Endothelial cell of umbilical vein (primary cell): ENCODE results near the gene DDOST. TPM values are rescaled to one million over a fixed set of nuclear protein-coding genes. Genes with fewer than 3 reads are reported as not detected.

Source experiments
- BruUV-seq: library from RNA; stranded (reverse); fragments of 400-500 nt; replicated peaks from 2 replicates; lab custom pipeline; 2021; lab: Mats Ljungman, UMichigan
- CTCF ChIA-PET: fragments of 300-600, 350-600 bp; sonication (Branson Sonifier 250); formaldehyde crosslinking; loops from one replicate; lab custom pipeline; 2021; ENCODE audit warnings: antibody characterized with exemption, inconsistent platforms; lab: Charles Lee
- POLR2A ChIA-PET: fragments of 300-600, 350-600 bp; sonication (Branson Sonifier 250); formaldehyde crosslinking; loops from one replicate; lab custom pipeline; 2021; ENCODE audit warnings: antibody characterized with exemption, inconsistent platforms; lab: Charles Lee
- DNase-seq: peaks from one replicate; pipeline ENCODE4 v3.0.0-alpha.2; 2011; ENCODE audit warnings: low read depth, low spot score
- FAIRE-seq: peaks from 2 replicates; lab custom pipeline; 2011; peaks lifted over from hg19 to GRCh38; lab: Jason Lieb, UNC
- H2AFZ ChIP-seq: 2 replicates; pipeline ENCODE4 v1.6.0; 2012; ENCODE audit warnings: low read depth, low read length, control low read depth, inconsistent platforms
- H3K27ac ChIP-seq: 2 replicates; pipeline ENCODE4 v1.5.1; 2011; ENCODE audit warnings: low read depth, mild to moderate bottlenecking, control low read depth, low read length, moderate library complexity; ENCODE audit not compliant: insufficient read depth
- H3K27me3 ChIP-seq, 2 experiments: 2 replicates each; pipeline versions ENCODE4 v1.6.0 to v1.6.1; 2011; ENCODE audit warnings: low read length in 2 of 2, mixed read lengths in 1 of 2; ENCODE audit not compliant: control insufficient read depth in 2 of 2, insufficient read depth in 2 of 2
- H3K36me3 ChIP-seq, 2 experiments: 2 replicates in 1 of 2; 3 replicates in 1 of 2; pipeline ENCODE4 v1.5.1; 2011; ENCODE audit warnings: low read length in 2 of 2, mild to moderate bottlenecking in 1 of 2, moderate library complexity in 1 of 2; ENCODE audit not compliant: control insufficient read depth in 2 of 2, insufficient read depth in 2 of 2; ENCODE audit errors: extremely low read depth in 1 of 2
- H3K4me1 ChIP-seq: 3 replicates; pipeline ENCODE4 v1.5.1; 2011; ENCODE audit warnings: mild to moderate bottlenecking, low read length; ENCODE audit not compliant: control insufficient read depth, insufficient read depth; ENCODE audit errors: extremely low read depth
- H3K4me2 ChIP-seq: 2 replicates; pipeline ENCODE4 v1.6.1; 2011; ENCODE audit warnings: low read length, control low read depth, mixed read lengths; ENCODE audit not compliant: insufficient read depth
- H3K4me3 ChIP-seq, 3 experiments: fragments of 200-600 bp in 1 of 3; sonication (generic), shearing (Covaris generic) in 1 of 3; replicated peaks in 1 of 3; 2 replicates each; pipeline ENCODE4 v1.5.1; 2011 to 2016; ENCODE audit warnings: control low read depth in 3 of 3, low read length in 3 of 3, mild to moderate bottlenecking in 2 of 3, inconsistent platforms in 1 of 3, low read depth in 1 of 3, moderate library complexity in 1 of 3; ENCODE audit not compliant: insufficient read depth in 1 of 3
- H3K79me2 ChIP-seq: 2 replicates; pipeline ENCODE4 v1.6.0; 2012; ENCODE audit warnings: low read length, inconsistent platforms; ENCODE audit not compliant: control insufficient read depth, insufficient read depth
- H3K9ac ChIP-seq: replicated peaks from 2 replicates; pipeline ENCODE3; 2011; ENCODE audit warnings: low read length, control low read depth; ENCODE audit not compliant: insufficient read depth; ENCODE audit errors: extremely low read depth
- H3K9me1 ChIP-seq: replicated peaks from 3 replicates; pipeline ENCODE4 v1.6.0; 2011; ENCODE audit warnings: mild to moderate bottlenecking, low read length; ENCODE audit not compliant: control insufficient read depth, insufficient read depth; ENCODE audit errors: extremely low read depth
- H3K9me3 ChIP-seq: replicated peaks from 2 replicates; pipeline ENCODE4 v1.5.1; 2012; ENCODE audit warnings: low read length, inconsistent platforms; ENCODE audit not compliant: control insufficient read depth, insufficient read depth
- H4K20me1 ChIP-seq: replicated peaks from 2 replicates; pipeline ENCODE3; 2011; ENCODE audit warnings: mild to moderate bottlenecking, low read length; ENCODE audit not compliant: control insufficient read depth, insufficient read depth; ENCODE audit errors: extremely low read depth
- EZH2 ChIP-seq: IDR thresholded peaks from 2 replicates; pipeline ENCODE4 v1.6.1; 2012; ENCODE audit warnings: borderline replicate concordance, low read depth, mild to moderate bottlenecking, moderate library complexity, low read length, inconsistent platforms; ENCODE audit not compliant: severe bottlenecking
- FOS ChIP-seq: IDR thresholded peaks from 2 replicates; pipeline ENCODE4 v1.6.1; 2011; ENCODE audit warnings: mild to moderate bottlenecking, low read length, moderate library complexity, borderline replicate concordance; ENCODE audit not compliant: insufficient read depth
- GATA2 ChIP-seq: IDR thresholded peaks from 2 replicates; pipeline ENCODE4 v1.7.0; 2011; ENCODE audit warnings: low read depth, mild to moderate bottlenecking, moderate library complexity, mixed read lengths, low read length; ENCODE audit not compliant: insufficient read length, insufficient read depth
- JUN ChIP-seq: IDR thresholded peaks from 2 replicates; pipeline ENCODE4 v1.6.1; 2011; ENCODE audit warnings: borderline replicate concordance, low read depth; ENCODE audit not compliant: insufficient read length, insufficient read depth
- MYC ChIP-seq: IDR thresholded peaks from one replicate; pipeline ENCODE4 v1.6.1; 2011; ENCODE audit warnings: mild to moderate bottlenecking, low read depth, low read length
- POLR2A ChIP-seq: IDR thresholded peaks from 2 replicates; pipeline ENCODE4 v1.6.1; 2012; ENCODE audit warnings: low read depth, mild to moderate bottlenecking, control low read depth, low read length
- POLR2AphosphoS5 ChIP-seq: IDR thresholded peaks from 2 replicates; pipeline ENCODE4 v1.6.1; 2012; ENCODE audit warnings: low read depth, mild to moderate bottlenecking, control low read depth, low read length, moderate library complexity; ENCODE audit not compliant: insufficient read depth
- dilution Hi-C: fragments of 300-500 bp; cut with MboI; formaldehyde crosslinking; loops from one replicate; pipeline ENCODE4 v1.15.0; 2019; ENCODE audit warnings: low sequenced_read_pairs; ENCODE audit not compliant: extremely low pct_ligation_motif_present
- intact Hi-C: fragments of 100-400 bp; cut with micrococcal nuclease; formaldehyde crosslinking; loops from one replicate; pipeline ENCODE4 v1.10.0; 2022
- polyA plus RNA-seq, 4 experiments: library from polyadenylated mRNA; depleted of rRNA in 3 of 4; stranded (reverse) in 3 of 4; unstranded in 1 of 4; fragments of >200 nt; gene quantifications; 2 replicates each; pipeline versions ENCODE4 v1.2.1 to v1.2.3, GENCODE V29; 2011 to 2012; ENCODE audit warnings: missing spikeins in 1 of 4
- total RNA-seq: library from RNA; stranded (reverse); gene quantifications from 2 replicates; pipeline ENCODE4 v1.2.3, GENCODE V29; 2021
- TF ChIP-seq, protein P1 (sequence below), 2 donors: IDR thresholded peaks; 1 replicate in 1 of 2; 2 replicates in 1 of 2; pipeline ENCODE4 v1.5.1; 2011; ENCODE audit warnings: low read length in 2 of 2, mild to moderate bottlenecking in 2 of 2, moderate library complexity in 2 of 2, control low read depth in 1 of 2, inconsistent platforms in 1 of 2, low read depth in 1 of 2; ENCODE audit not compliant: insufficient read depth in 1 of 2; ENCODE audit errors: extremely low read depth in 1 of 2
- TF ChIP-seq, protein P2 (sequence below): IDR thresholded peaks from 2 replicates; pipeline ENCODE4 v1.6.1; 2011; ENCODE audit not compliant: insufficient read depth, insufficient read length

Gene DDOST
- total and polyA plus RNA-seq, 2 donors (not counting 3 experiments of a cell fraction or from before 2014, with no cell fraction given), result 319 to 533 TPM

DNA sequence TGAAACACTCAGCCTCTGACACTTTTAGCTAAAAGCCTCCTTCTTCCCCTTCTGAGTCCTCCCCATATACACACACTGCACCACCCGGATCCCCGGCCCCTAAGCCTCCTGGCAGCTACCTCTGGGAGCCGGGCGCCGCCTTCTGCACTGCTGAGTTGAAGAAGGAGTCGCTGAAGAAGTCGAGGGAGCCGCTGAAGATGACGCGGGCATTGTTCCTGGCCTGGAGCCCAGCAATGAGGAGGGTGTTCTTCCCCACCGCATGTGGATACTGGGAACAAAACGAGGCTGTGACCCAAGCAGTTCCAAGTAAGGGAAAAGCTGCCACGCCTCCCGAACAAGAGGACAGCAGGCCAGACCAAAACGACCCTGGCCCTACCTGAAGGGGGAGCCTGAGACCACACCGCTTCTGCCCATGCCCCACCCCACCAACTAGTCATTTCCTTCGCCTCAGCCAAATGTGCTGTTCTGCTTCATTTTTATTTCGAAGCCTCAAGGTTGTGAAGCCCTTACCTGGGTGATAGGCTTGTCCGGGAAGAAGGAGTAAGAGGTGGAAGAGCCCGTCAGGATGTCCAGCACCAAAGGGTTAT, 7.0 kb downstream of the DDOST start:
- H4K20me1 ChIP-seq, result no peaks in the 10 kb centered on the region
- POLR2A ChIA-PET, result no interaction called here
- TF ChIP-seq POLR2AphosphoS5 (no peak), GATA2 (no peak), JUN (no peak), POLR2A (no peak), MYC (no peak), EZH2 (no peak), FOS (no peak)
- TF ChIP-seq, protein P1, sequence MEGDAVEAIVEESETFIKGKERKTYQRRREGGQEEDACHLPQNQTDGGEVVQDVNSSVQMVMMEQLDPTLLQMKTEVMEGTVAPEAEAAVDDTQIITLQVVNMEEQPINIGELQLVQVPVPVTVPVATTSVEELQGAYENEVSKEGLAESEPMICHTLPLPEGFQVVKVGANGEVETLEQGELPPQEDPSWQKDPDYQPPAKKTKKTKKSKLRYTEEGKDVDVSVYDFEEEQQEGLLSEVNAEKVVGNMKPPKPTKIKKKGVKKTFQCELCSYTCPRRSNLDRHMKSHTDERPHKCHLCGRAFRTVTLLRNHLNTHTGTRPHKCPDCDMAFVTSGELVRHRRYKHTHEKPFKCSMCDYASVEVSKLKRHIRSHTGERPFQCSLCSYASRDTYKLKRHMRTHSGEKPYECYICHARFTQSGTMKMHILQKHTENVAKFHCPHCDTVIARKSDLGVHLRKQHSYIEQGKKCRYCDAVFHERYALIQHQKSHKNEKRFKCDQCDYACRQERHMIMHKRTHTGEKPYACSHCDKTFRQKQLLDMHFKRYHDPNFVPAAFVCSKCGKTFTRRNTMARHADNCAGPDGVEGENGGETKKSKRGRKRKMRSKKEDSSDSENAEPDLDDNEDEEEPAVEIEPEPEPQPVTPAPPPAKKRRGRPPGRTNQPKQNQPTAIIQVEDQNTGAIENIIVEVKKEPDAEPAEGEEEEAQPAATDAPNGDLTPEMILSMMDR (IDR thresholded peaks at IDR 0.05; ENCODE audit: extremely low read depth in 1 of 2, insufficient read depth in 1 of 2, low read depth in 1 of 2, low read length in 2 of 2), result no peak
- TF ChIP-seq, protein P2, sequence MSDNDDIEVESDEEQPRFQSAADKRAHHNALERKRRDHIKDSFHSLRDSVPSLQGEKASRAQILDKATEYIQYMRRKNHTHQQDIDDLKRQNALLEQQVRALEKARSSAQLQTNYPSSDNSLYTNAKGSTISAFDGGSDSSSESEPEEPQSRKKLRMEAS, result no peak
- H3K4me1 ChIP-seq, result no peaks in the 10 kb centered on the region
- no peak overlapping the region for H2AFZ ChIP-seq
- H3K27ac ChIP-seq, result no peak overlapping the region
- H3K27me3 ChIP-seq, result no peaks in the 10 kb centered on the region
- intact Hi-C loops (no loop called here), dilution Hi-C loops (no loop called here)
- H3K4me2 ChIP-seq, result no peak overlapping the region
- no peaks in the 10 kb centered on the region for H3K9me1 ChIP-seq
- DNase-seq (no peak), FAIRE-seq (no peak)
- no peak overlapping the region for H3K9ac ChIP-seq
- H3K79me2 ChIP-seq, result peaks cover 19% of the 10 kb centered on the region
- H3K36me3 ChIP-seq, result peaks cover 19 to 62% of the 10 kb centered on the region in 2 experiments
- BruUV-seq, result no TSS peak
- H3K9me3 ChIP-seq, result no peaks in the 10 kb centered on the region
- CTCF ChIA-PET, result no interaction called here
- H3K4me3 ChIP-seq, result no peak overlapping the region
